ENCODE measurements around the gene SETD2. TPM values are rescaled to one million over a fixed set of nuclear protein-coding genes. Genes with fewer than 3 reads are reported as not detected.
"Not testable (repeated sequence)": the region's sequence is repeated elsewhere in the genome, so short reads cannot be mapped to it uniquely, and the experiment has no call there.

Gene SETD2
- total RNA-seq, 1 donor from 2014 or later: 41.5 TPM

DNA sequence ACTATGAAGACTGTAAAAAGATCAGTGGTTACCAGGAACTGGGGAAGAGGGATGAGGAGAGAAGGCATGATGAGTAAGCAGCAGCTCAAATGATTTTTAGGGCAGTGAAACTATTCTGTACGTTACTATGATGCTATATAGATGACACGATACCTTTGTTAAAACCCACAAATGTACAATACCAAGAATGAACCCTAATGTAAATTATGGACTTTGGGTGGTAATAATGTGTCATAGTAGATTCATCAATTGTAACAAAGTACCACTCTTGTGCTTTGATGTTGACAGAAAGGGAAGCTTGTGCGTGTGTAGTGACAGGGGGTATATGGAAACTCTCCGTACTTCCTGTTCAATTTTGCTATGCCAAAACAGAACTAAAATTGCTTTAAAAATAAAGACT lies 132.9 kb downstream of the SETD2 start:
- DNase-seq: peak; percentile 60
- Mint-ChIP-seq H3K4me1 (peaks cover 19% of the 10 kb centered on the region), H3K36me3 (ENCODE audit: low read depth) (peaks cover 30% of the 10 kb centered on the region), H3K4me3 (peak overlapping the region; percentile 33), H3K27ac (peak overlapping the region; percentile 88)
- intact Hi-C loops (cut with micrococcal nuclease); H3K9me3 Mint-ChIP-seq; H3K27me3 Mint-ChIP-seq: not testable (repeated sequence)

GRCh38 chr3:47028667-47029066 lies 135.2 kb downstream of the SETD2 start:
- no peaks in the 10 kb centered on the region for H3K27me3 Mint-ChIP-seq
- H3K36me3 Mint-ChIP-seq (ENCODE audit: low read depth): peaks cover 17% of the 10 kb centered on the region
- H3K4me3 Mint-ChIP-seq: no peak overlapping the region
- intact Hi-C loops (cut with micrococcal nuclease): no loop called here
- H3K9me3 Mint-ChIP-seq: no peaks in the 10 kb centered on the region
- H3K4me1 Mint-ChIP-seq: peaks cover 28% of the 10 kb centered on the region
- DNase-seq: no peak
- H3K27ac Mint-ChIP-seq: no peak overlapping the region

DNA sequence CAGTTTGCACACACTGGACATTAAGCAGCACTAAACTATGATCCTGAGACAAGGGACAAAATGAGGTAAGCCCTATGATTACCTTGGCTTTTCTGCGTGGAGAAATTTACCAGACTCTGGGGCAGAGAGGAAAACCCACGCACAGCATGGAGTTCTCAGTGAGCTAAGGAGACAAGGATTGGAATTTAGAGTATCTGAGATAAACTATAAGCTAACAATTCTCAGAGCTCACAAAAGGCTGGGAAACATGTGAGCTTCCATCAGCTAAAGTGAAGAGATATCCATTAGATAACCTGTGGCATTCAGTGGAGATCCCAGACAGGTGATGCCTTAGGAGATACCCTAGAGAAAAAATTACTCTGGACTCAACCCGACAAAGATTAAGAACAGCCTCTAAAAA lies 135.8 kb downstream of the SETD2 start:
- Mint-ChIP-seq H3K9me3 (no peaks in the 10 kb centered on the region), H3K27me3 (no peaks in the 10 kb centered on the region), H3K27ac (no peak overlapping the region), H3K4me1 (peaks cover 28% of the 10 kb centered on the region), H3K4me3 (no peak overlapping the region), H3K36me3 (ENCODE audit: low read depth) (peaks cover 16% of the 10 kb centered on the region)
- no peak for DNase-seq
- intact Hi-C loops (cut with micrococcal nuclease): no loop called here

DNA sequence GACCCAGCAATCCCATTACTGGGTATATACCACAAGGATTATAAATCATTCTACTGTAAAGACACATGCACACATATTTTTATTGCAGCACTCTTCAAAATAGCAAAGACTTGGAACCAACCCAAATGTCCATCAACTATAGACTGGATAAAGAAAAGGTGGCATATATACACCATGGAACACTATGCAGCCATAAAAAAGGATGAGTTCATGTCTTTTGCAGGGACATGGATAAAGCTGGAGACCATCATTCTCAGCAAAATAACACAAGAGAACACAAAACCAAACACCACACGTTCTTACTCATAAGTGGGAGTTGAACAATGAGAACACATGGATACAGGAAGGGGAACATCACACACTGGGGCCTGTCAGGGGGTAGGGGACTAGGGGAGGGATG lies 137.5 kb downstream of the SETD2 start:
- intact Hi-C loops (cut with micrococcal nuclease); H3K27me3 Mint-ChIP-seq; DNase-seq; H3K27ac Mint-ChIP-seq; H3K9me3 Mint-ChIP-seq; H3K4me3 Mint-ChIP-seq: not testable (repeated sequence)
- peaks cover 14% of the 10 kb centered on the region for H3K36me3 Mint-ChIP-seq (ENCODE audit: low read depth)
- H3K4me1 Mint-ChIP-seq: peaks cover 20% of the 10 kb centered on the region

- H3K4me1 Mint-ChIP-seq: peaks cover 13% of the 10 kb centered on the region
- no peak for DNase-seq
- no peak overlapping the region for H3K27ac Mint-ChIP-seq
- H3K36me3 Mint-ChIP-seq (ENCODE audit: low read depth): peaks cover 15% of the 10 kb centered on the region
- H3K9me3 Mint-ChIP-seq: no peaks in the 10 kb centered on the region
- no peak overlapping the region for H3K4me3 Mint-ChIP-seq
- intact Hi-C loops (cut with micrococcal nuclease): no loop called here
- no peaks in the 10 kb centered on the region for H3K27me3 Mint-ChIP-seq
Measured at GRCh38 chr3:47024932-47025331, 139.0 kb downstream of the SETD2 start.

- intact Hi-C loops (cut with micrococcal nuclease): no loop called here
- Mint-ChIP-seq H3K4me1 (peaks cover 30% of the 10 kb centered on the region), H3K4me3 (no peak overlapping the region), H3K36me3 (ENCODE audit: low read depth) (peaks cover 17% of the 10 kb centered on the region), H3K27me3 (no peaks in the 10 kb centered on the region), H3K9me3 (no peaks in the 10 kb centered on the region), H3K27ac (no peak overlapping the region)
- DNase-seq: no peak
Measured at GRCh38 chr3:47022641-47023071, 141.3 kb downstream of the SETD2 start.

DNA sequence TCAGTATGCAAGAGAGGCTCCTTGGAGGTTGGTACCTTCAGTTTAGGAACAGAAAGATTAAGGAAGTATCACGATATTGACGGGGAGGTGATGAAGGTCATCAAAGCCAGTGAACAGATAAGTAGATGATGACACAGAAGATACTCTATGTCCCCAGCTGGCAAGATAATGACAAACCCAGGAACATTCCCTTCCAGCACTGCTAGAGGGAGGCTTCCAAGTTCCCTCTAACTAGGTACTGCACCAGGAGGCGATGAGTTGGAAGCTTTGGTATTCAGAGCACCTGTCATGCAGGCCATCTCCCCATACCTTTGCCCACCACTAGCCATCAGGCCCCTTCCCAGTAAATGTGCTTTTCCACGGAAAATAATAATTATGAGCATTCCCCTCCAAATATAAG lies 143.6 kb downstream of the SETD2 start:
- H3K4me3 Mint-ChIP-seq: no peak overlapping the region
- H3K4me1 Mint-ChIP-seq: peaks cover 42% of the 10 kb centered on the region
- peaks cover 20% of the 10 kb centered on the region for H3K36me3 Mint-ChIP-seq (ENCODE audit: low read depth)
- H3K9me3 Mint-ChIP-seq: no peaks in the 10 kb centered on the region
- intact Hi-C loops (cut with micrococcal nuclease): no loop called here
- peak overlapping the region; percentile 76 for H3K27ac Mint-ChIP-seq
- H3K27me3 Mint-ChIP-seq: no peaks in the 10 kb centered on the region
- DNase-seq: no peak

- peak; percentile 79 for DNase-seq
- Mint-ChIP-seq H3K4me1 (peaks cover 39% of the 10 kb centered on the region), H3K9me3 (no peaks in the 10 kb centered on the region), H3K27me3 (no peaks in the 10 kb centered on the region), H3K36me3 (ENCODE audit: low read depth) (peaks cover 25% of the 10 kb centered on the region), H3K27ac (peak overlapping the region; percentile 34), H3K4me3 (peak overlapping the region; percentile 20)
- intact Hi-C loops (cut with micrococcal nuclease): loop anchor here (1.0 to 5.0 kb wide), 6 partner anchors 38 to 303 kb away; partner anchors contain the start of genes CCDC12, NBEAL2 and SETD2
Measured at GRCh38 chr3:47019201-47019600, 144.7 kb downstream of the SETD2 start.

DNA sequence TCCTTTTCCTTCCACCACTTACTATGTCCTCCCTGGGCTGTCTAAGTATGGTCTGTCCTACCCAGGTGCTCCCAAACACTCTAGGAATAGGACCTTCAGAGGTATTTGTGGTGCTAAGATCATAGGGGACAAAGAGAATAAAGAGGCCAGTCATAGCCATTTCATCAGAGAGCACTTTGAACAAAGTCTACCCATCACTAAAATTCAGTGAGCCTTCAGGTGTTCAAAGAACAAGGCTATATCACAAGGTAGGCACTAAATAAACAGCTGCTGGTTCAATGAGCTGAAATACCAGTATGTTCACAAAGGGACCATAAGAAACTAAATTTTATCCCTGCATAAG lies 145.7 kb downstream of the SETD2 start:
- Mint-ChIP-seq H3K4me1 (peaks cover 39% of the 10 kb centered on the region), H3K27me3 (no peaks in the 10 kb centered on the region), H3K27ac (no peak overlapping the region), H3K9me3 (no peaks in the 10 kb centered on the region), H3K36me3 (ENCODE audit: low read depth) (peaks cover 26% of the 10 kb centered on the region), H3K4me3 (no peak overlapping the region)
- no peak for DNase-seq
- intact Hi-C loops (cut with micrococcal nuclease): loop anchor here (2.0 to 5.0 kb wide), 5 partner anchors 41 to 304 kb away; partner anchors contain the start of genes CCDC12, NBEAL2 and SETD2

GRCh38 chr3:47017504-47018268 lies 146.2 kb downstream of the SETD2 start:
- no peak for DNase-seq
- Mint-ChIP-seq H3K36me3 (ENCODE audit: low read depth) (peaks cover 26% of the 10 kb centered on the region), H3K27me3 (no peaks in the 10 kb centered on the region), H3K9me3 (no peaks in the 10 kb centered on the region), H3K27ac (peak overlapping the region; percentile 86), H3K4me1 (peaks cover 39% of the 10 kb centered on the region), H3K4me3 (peak overlapping the region; percentile 50)
- intact Hi-C loops (cut with micrococcal nuclease): loop anchor here (2.0 to 5.0 kb wide), 5 partner anchors 40 to 305 kb away; partner anchors contain the start of genes CCDC12, NBEAL2 and SETD2

GRCh38 chr3:47016934-47017435 lies 146.9 kb downstream of the SETD2 start:
- peaks cover 26% of the 10 kb centered on the region for H3K36me3 Mint-ChIP-seq (ENCODE audit: low read depth)
- no peaks in the 10 kb centered on the region for H3K27me3 Mint-ChIP-seq
- peak; percentile 79 for DNase-seq
- intact Hi-C loops (cut with micrococcal nuclease): loop anchor here (5.0 kb wide), 4 partner anchors 40 to 305 kb away; partner anchors contain the start of genes CCDC12 and NBEAL2
- H3K27ac Mint-ChIP-seq: peak overlapping the region; percentile 86
- no peaks in the 10 kb centered on the region for H3K9me3 Mint-ChIP-seq
- H3K4me1 Mint-ChIP-seq: peaks cover 39% of the 10 kb centered on the region
- H3K4me3 Mint-ChIP-seq: peak overlapping the region; percentile 50

GRCh38 chr3:47016086-47016933 lies 147.6 kb downstream of the SETD2 start:
- H3K27ac Mint-ChIP-seq: peak overlapping the region; percentile 86
- H3K4me3 Mint-ChIP-seq: no peak overlapping the region
- no peak for DNase-seq
- H3K27me3 Mint-ChIP-seq: no peaks in the 10 kb centered on the region
- intact Hi-C loops (cut with micrococcal nuclease): loop anchor here (5.0 kb wide), 4 partner anchors 39 to 306 kb away; partner anchors contain the start of genes CCDC12 and NBEAL2
- H3K36me3 Mint-ChIP-seq (ENCODE audit: low read depth): peaks cover 26% of the 10 kb centered on the region
- no peaks in the 10 kb centered on the region for H3K9me3 Mint-ChIP-seq
- peaks cover 42% of the 10 kb centered on the region for H3K4me1 Mint-ChIP-seq

GRCh38 chr3:47015151-47015550 lies 148.8 kb downstream of the SETD2 start:
- H3K4me1 Mint-ChIP-seq: peaks cover 43% of the 10 kb centered on the region
- DNase-seq: no peak
- peak overlapping the region; percentile 47 for H3K27ac Mint-ChIP-seq
- intact Hi-C loops (cut with micrococcal nuclease): loop anchor here (5.0 kb wide), 4 partner anchors 38 to 307 kb away; partner anchors contain the start of genes CCDC12 and NBEAL2
- H3K4me3 Mint-ChIP-seq: no peak overlapping the region
- H3K9me3 Mint-ChIP-seq: no peaks in the 10 kb centered on the region
- H3K36me3 Mint-ChIP-seq (ENCODE audit: low read depth): peaks cover 29% of the 10 kb centered on the region
- H3K27me3 Mint-ChIP-seq: no peaks in the 10 kb centered on the region
